Ureter (tissue), 1 donor: ENCODE data around the gene RTL5. TPM values are rescaled to one million over a fixed set of nuclear protein-coding genes. Genes with fewer than 3 reads are reported as not detected.

Source experiments
- DNase-seq: peaks from one replicate; pipeline ENCODE4 v3.0.0-alpha.2; 2020; ENCODE audit warnings: low spot score
- total RNA-seq: library from RNA; stranded (reverse); gene quantifications from one replicate; pipeline ENCODE4 v1.2.4, GENCODE V29; 2023
- donor health status: DM: yes; HTN: yes; CAD: no.

RTL5 gene
- total RNA-seq, 1 donor from 2014 or later = 9.8 TPM

- no peak for DNase-seq
Observed at GRCh38 chrX:72108666-72109065, 23.0 kb downstream of the RTL5 start.

- DNase-seq = no peak
Observed at GRCh38 chrX:72107841-72108595, 23.7 kb downstream of the RTL5 start.

GRCh38 chrX:72107320-72107719, 24.4 kb downstream of the RTL5 start:
- no peak for DNase-seq

GRCh38 chrX:72105436-72105835, 26.3 kb downstream of the RTL5 start:
- DNase-seq = no peak

- no peak for DNase-seq
Observed at GRCh38 chrX:72102760-72103159, 29.0 kb downstream of the RTL5 start.

GRCh38 chrX:72102126-72102525, 29.6 kb downstream of the RTL5 start:
- no peak for DNase-seq

- DNase-seq = no peak
Observed at GRCh38 chrX:72101597-72102037, 30.1 kb downstream of the RTL5 start.

GRCh38 chrX:72100824-72101351, 30.8 kb downstream of the RTL5 start:
- DNase-seq = no peak

GRCh38 chrX:72100051-72100755, 31.5 kb downstream of the RTL5 start:
- DNase-seq = no peak

- no peak for DNase-seq
Observed at GRCh38 chrX:72097098-72097497, 34.6 kb downstream of the RTL5 start.

- DNase-seq = no peak
Observed at GRCh38 chrX:72095370-72095769, 36.3 kb downstream of the RTL5 start.

GRCh38 chrX:72094894-72095293, 36.8 kb downstream of the RTL5 start:
- no peak for DNase-seq

- DNase-seq = no peak
Observed at GRCh38 chrX:72089254-72089653, 42.5 kb downstream of the RTL5 start.

- no peak for DNase-seq
Observed at GRCh38 chrX:72088761-72089160, 43.0 kb downstream of the RTL5 start.

GRCh38 chrX:72086995-72087394, 44.7 kb downstream of the RTL5 start:
- no peak for DNase-seq

- DNase-seq = no peak
Observed at GRCh38 chrX:72084114-72084513, 47.6 kb downstream of the RTL5 start.

GRCh38 chrX:72083291-72083690, 48.4 kb downstream of the RTL5 start:
- no peak for DNase-seq

GRCh38 chrX:72081605-72082320, 50.0 kb downstream of the RTL5 start:
- no peak for DNase-seq

- no peak for DNase-seq
Observed at GRCh38 chrX:72080800-72081199, 50.9 kb downstream of the RTL5 start.

GRCh38 chrX:72080150-72080549, 51.6 kb downstream of the RTL5 start:
- no peak for DNase-seq

- no peak for DNase-seq
Observed at GRCh38 chrX:72079607-72080006, 52.1 kb downstream of the RTL5 start.

GRCh38 chrX:72078411-72078810, 53.3 kb downstream of the RTL5 start:
- no peak for DNase-seq
